Osteoblast (primary cell): ENCODE data around the gene XXYLT1. TPM values are rescaled to one million over a fixed set of nuclear protein-coding genes. Genes with fewer than 3 reads are reported as not detected.
A peak's percentile ranks its signal among the peaks of the same experiment; 100 is the strongest.

ENCODE experiments used
- DNase-seq: peaks from one replicate; pipeline ENCODE4 v3.0.0; 2011; ENCODE audit warnings: low spot score, mixed read lengths; ENCODE audit not compliant: insufficient read length; ENCODE audit errors: missing footprints
- H2AFZ ChIP-seq: 2 replicates; pipeline ENCODE4 v1.6.0; 2011; ENCODE audit warnings: mild to moderate bottlenecking, low read length
- H3K27ac ChIP-seq: 2 replicates; pipeline ENCODE4 v1.5.1; 2011; ENCODE audit warnings: mild to moderate bottlenecking, low read depth, low read length, moderate library complexity
- H3K27me3 ChIP-seq: 2 replicates; pipeline ENCODE4 v1.6.0; 2012; ENCODE audit warnings: mild to moderate bottlenecking, control low read depth, inconsistent platforms, low read length, moderate library complexity; ENCODE audit not compliant: insufficient read depth
- H3K36me3 ChIP-seq: 2 replicates; pipeline ENCODE4 v1.5.1; 2011; ENCODE audit warnings: mild to moderate bottlenecking, low read length, control low read depth, moderate library complexity; ENCODE audit not compliant: insufficient read depth
- H3K4me1 ChIP-seq: 2 replicates; pipeline ENCODE4 v1.5.1; 2011; ENCODE audit warnings: mild to moderate bottlenecking, low read length, control low read depth, moderate library complexity; ENCODE audit not compliant: insufficient read depth
- H3K4me2 ChIP-seq: 2 replicates; pipeline ENCODE4 v1.6.0; 2011; ENCODE audit warnings: mild to moderate bottlenecking, low read length; ENCODE audit not compliant: insufficient read depth
- H3K4me3 ChIP-seq: fragments of 200-600 bp; sonication (generic); 3 replicates; pipeline ENCODE4 v1.5.1; 2012; ENCODE audit warnings: mild to moderate bottlenecking, low read length, inconsistent platforms; ENCODE audit not compliant: insufficient read depth
- H3K79me2 ChIP-seq: 2 replicates; pipeline ENCODE4 v1.6.0; 2012; ENCODE audit warnings: mild to moderate bottlenecking, low read length, control low read depth, inconsistent platforms; ENCODE audit not compliant: insufficient read depth
- H3K9me3 ChIP-seq: 2 replicates; pipeline ENCODE4 v1.5.1; 2011; ENCODE audit warnings: low read depth, low read length, control low read depth
- H4K20me1 ChIP-seq: 2 replicates; pipeline ENCODE4 v1.6.0; 2012; ENCODE audit warnings: mild to moderate bottlenecking, low read length, control low read depth; ENCODE audit not compliant: insufficient read depth
- total RNA-seq: library from RNA; depleted of rRNA; stranded (reverse); fragments of >200 nt; gene quantifications from 2 replicates; pipeline ENCODE4 v1.2.3, GENCODE V29; 2012
- TF ChIP-seq, protein P1 (sequence below): IDR thresholded peaks from 2 replicates; pipeline ENCODE4 v1.5.1; 2011; ENCODE audit warnings: mild to moderate bottlenecking, low read depth, low read length, moderate library complexity; ENCODE audit errors: extremely low read depth

Gene XXYLT1
- total RNA-seq, 1 donor = 28.2 TPM

DNA sequence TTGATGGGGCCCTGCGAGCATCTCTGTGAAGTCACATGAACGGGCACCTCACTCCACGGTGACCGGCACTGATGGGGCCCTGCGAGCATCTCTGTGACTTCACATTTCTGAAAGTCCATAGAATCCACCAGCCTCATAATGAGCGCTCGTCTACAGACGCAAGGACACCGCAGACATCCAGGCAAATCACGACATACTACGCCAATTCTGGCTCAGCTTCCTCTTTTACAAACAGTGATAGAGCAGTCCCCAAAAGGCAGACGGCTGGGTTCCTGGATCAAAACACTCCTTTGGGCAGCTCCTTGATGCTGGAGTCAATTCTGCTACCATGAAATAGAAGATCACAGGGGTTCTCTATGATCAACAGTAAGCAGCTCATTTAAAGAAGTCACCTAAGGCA is 125.4 kb downstream of the XXYLT1 start:
- Histone ChIP-seq H3K4me2 (no peak overlapping the region), H2AFZ (no peak overlapping the region), H3K27me3 (no peaks in the 10 kb centered on the region), H3K4me3 (no peak overlapping the region), H3K79me2 (no peaks in the 10 kb centered on the region), H4K20me1 (no peaks in the 10 kb centered on the region), H3K36me3 (no peaks in the 10 kb centered on the region), H3K4me1 (peaks cover 10% of the 10 kb centered on the region), H3K27ac (no peak overlapping the region), H3K9me3 (no peaks in the 10 kb centered on the region)
- TF ChIP-seq, protein P1, sequence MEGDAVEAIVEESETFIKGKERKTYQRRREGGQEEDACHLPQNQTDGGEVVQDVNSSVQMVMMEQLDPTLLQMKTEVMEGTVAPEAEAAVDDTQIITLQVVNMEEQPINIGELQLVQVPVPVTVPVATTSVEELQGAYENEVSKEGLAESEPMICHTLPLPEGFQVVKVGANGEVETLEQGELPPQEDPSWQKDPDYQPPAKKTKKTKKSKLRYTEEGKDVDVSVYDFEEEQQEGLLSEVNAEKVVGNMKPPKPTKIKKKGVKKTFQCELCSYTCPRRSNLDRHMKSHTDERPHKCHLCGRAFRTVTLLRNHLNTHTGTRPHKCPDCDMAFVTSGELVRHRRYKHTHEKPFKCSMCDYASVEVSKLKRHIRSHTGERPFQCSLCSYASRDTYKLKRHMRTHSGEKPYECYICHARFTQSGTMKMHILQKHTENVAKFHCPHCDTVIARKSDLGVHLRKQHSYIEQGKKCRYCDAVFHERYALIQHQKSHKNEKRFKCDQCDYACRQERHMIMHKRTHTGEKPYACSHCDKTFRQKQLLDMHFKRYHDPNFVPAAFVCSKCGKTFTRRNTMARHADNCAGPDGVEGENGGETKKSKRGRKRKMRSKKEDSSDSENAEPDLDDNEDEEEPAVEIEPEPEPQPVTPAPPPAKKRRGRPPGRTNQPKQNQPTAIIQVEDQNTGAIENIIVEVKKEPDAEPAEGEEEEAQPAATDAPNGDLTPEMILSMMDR = no peak
- no peak for DNase-seq

DNA sequence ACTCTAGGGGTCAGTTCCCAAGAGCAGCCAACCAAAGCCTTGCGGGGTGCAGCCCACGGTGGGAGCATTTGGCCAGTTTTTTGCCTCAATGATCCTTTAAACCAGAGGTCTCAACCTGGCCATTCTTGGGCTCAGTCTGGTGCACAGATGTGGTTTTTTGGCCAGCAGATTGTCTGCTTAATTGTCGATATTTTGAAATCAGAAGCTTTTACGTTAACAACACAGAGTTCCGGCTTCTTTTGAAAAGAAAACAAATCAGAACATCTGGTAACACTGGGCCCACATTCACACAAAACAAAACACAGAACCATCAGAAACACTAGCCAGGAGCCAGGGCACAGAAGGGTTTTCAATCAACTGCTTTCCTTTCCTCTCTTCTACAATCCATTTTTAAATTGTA is 127.7 kb downstream of the XXYLT1 start:
- no peak for DNase-seq
- Histone ChIP-seq H3K4me3 (no peak overlapping the region), H2AFZ (no peak overlapping the region), H3K9me3 (no peaks in the 10 kb centered on the region), H3K79me2 (no peaks in the 10 kb centered on the region), H4K20me1 (no peaks in the 10 kb centered on the region), H3K4me2 (no peak overlapping the region), H3K4me1 (peaks cover 8% of the 10 kb centered on the region), H3K27me3 (no peaks in the 10 kb centered on the region), H3K27ac (no peak overlapping the region), H3K36me3 (no peaks in the 10 kb centered on the region)
- TF ChIP-seq, protein P1 = no peak

DNA sequence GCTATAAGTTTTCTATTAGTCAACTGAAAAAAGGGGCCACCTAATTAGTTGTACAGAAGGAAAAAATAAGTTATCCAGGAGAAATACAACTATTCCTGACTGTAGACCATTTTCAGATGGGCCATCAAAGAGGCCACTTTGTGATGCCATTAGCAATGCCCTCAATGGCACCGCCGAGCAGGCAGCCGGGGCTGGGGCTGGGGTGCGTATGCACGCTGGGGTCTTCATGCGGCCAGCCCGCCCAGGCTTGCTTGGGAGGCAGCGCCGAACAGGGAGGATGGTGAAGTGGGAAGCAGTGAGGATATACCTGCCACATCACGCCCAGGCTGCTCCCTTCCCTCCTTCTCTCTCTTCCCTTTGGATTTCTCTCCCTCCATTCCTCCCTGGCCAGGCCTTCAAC is 128.4 kb downstream of the XXYLT1 start:
- H3K27ac ChIP-seq = no peak overlapping the region

DNA sequence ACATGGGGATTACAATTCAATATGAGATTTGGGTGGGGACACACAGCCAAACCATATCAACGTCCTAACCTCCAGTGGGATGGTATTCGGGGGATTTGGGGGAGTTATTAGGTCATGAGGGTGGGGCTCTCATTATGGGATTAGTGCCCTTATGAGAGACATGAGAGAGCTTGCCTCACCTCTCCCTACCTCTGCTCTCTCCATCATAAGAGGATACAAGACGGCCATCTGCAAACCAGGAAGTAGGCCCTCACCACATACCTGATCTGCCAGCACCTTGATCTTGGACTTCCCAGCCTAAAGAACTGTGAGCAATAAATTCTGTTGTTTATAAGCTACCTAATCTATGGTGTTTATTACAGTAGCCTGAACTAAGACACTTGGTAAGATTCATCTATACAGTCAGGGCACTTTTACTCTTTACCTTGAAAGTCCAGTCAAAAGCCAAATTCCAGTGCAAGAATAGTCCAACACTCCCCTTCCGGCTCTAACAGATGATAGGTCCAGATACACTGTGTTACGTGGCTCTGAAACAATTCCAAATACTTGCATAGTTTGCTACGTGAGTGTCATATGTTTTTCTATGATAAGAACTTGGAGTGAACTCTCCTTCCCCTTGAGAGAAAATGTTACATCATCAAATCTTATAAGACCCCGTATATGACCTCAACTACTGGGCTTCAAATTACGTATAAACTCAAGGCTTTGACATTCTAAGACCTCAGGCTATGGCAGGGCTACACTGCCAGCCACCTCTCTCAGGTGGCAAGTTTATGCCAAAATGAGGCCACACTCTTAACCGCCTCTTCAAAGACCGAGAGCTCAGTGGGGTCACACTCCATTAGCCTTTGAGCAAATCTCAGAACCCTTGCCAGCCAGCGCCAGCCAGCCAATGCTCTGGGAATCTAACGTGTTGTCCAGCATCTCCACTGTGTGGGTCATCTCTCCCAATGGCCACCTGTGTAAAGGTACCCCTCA is 129.9 kb downstream of the XXYLT1 start:
- H3K9me3 ChIP-seq = no peaks in the 10 kb centered on the region
- TF ChIP-seq, protein P1 = no peak
- no peaks in the 10 kb centered on the region for H4K20me1 ChIP-seq
- H3K27me3 ChIP-seq = no peaks in the 10 kb centered on the region
- no peak overlapping the region for H3K4me3 ChIP-seq
- no peak overlapping the region for H3K4me2 ChIP-seq
- no peaks in the 10 kb centered on the region for H3K36me3 ChIP-seq
- peak; percentile 45 for DNase-seq
- H3K27ac ChIP-seq = peak overlapping the region; percentile 10
- H3K79me2 ChIP-seq = no peaks in the 10 kb centered on the region
- no peak overlapping the region for H2AFZ ChIP-seq
- peaks cover 4% of the 10 kb centered on the region for H3K4me1 ChIP-seq

More for the DNA sequence above, 128.4 kb downstream of the XXYLT1 start:
- Histone ChIP-seq H3K4me3 (no peak overlapping the region), H3K79me2 (no peaks in the 10 kb centered on the region), H3K9me3 (no peaks in the 10 kb centered on the region), H4K20me1 (no peaks in the 10 kb centered on the region), H3K36me3 (no peaks in the 10 kb centered on the region), H3K4me1 (peaks cover 7% of the 10 kb centered on the region), H3K27me3 (no peaks in the 10 kb centered on the region), H2AFZ (no peak overlapping the region), H3K4me2 (no peak overlapping the region)
- TF ChIP-seq, protein P1 = no peak
- no peak for DNase-seq
